HG03097 (cell line): ENCODE data around the gene LSMEM2.
"Not testable (repeated sequence)": the region's sequence is repeated elsewhere in the genome, so short reads cannot be mapped to it uniquely, and the experiment has no call there.

Experiments used
- ATAC-seq: cut with Tn5 transposase; IDR thresholded peaks from one replicate; pipeline ENCODE4 v1.9.1; 2021; ENCODE audit not compliant: unreplicated experiment, low FRiP score

LSMEM2 gene

DNA sequence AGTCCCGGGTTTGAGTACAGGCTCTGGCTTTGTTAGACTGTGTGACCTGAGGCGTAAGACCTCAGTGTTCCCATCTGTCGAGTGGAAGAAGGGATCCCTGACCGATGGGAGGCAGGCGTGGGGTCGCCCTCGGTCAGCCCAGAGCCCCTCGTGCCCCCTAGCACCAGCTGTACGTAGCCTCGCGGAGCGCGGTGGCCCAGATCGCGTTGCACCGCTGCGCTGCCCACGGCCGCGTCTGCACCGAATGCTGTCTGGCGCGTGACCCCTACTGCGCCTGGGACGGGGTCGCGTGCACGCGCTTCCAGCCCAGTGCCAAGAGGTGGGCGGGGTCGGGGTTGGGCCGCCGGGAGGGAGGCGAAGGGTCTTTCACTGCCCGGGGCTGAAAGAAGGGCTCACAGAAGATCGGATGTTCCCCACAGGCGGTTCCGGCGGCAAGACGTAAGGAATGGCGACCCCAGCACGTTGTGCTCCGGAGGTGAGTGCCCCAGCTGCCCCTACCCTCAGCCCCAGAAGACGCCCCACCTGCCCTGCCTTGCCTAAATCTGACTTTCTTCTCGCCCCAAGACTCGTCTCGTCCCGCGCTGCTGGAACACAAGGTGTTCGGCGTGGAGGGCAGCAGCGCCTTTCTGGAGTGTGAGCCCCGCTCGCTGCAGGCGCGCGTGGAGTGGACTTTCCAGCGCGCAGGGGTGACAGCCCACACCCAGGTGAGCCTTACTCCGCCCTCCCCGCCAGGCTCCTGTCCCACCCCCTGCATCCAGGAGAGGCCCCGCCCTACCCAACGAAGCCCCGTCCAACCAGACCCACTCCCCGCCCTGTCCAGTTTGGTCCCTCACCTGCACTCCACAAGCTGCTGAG lies 3.5 kb upstream of the LSMEM2 start:
- ATAC-seq = no peak

GRCh38 chr3:50275996-50276761 lies 2.7 kb upstream of the LSMEM2 start:
- ATAC-seq = no peak

DNA sequence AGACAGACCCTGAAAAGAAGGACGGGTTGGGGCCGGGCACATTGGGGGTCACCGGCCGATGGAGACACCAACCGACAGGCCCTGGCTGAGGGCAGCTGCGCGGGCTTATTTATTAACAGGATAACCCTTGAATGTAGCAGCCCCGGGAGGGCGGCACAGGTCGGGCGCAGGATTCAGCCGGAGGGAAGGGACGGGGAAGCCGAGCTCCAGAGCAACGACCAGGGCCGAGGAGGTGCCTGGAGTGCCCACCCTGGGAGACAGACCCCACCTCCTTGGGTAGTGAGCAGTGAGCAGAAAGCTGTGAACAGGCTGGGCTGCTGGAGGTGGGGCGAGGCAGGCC lies 2.2 kb upstream of the LSMEM2 start:
- ATAC-seq = no peak

GRCh38 chr3:50278123-50278879 lies 586 bp upstream of the LSMEM2 start:
- ATAC-seq = no peak

DNA sequence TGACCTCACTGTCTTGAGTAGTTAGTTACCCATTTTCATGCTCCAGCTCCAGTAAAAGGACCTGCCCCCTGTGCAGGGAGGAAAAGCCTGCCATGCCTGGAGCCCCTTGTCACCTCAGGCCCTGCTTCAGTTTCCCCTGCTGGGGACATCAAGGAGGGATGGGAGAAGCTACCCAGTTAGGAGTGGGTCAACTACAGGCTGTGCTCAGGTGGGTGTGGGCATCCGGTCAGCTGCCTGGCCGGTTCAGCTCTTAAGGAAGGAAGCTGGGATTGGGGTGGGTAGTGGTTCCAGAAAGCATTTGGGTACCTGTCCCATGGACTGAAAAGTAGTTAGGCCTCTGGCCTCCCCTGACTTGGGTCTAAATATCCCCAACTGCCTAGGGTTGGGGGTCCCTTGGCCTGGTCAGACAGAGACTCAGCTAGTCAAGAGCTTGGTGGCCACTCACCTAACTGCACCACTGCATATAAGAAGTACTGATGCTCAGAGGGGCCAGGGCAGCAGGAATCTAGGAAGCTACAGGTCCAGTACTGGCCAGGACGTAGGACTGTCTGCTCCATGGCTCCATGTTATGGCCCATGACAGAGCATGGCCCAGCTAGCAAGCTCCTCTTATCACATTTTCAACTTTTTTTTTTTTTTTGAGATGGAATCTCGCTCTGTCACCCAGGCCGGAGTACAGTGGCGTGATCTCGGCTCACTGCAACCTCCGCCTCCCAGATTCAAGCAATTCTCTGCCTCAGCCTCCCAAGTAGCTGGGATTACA lies 549 bp downstream of the LSMEM2 start:
- ATAC-seq = no peak

GRCh38 chr3:50284121-50284520 lies 5.2 kb downstream of the LSMEM2 start:
- not testable (repeated sequence) for ATAC-seq

DNA sequence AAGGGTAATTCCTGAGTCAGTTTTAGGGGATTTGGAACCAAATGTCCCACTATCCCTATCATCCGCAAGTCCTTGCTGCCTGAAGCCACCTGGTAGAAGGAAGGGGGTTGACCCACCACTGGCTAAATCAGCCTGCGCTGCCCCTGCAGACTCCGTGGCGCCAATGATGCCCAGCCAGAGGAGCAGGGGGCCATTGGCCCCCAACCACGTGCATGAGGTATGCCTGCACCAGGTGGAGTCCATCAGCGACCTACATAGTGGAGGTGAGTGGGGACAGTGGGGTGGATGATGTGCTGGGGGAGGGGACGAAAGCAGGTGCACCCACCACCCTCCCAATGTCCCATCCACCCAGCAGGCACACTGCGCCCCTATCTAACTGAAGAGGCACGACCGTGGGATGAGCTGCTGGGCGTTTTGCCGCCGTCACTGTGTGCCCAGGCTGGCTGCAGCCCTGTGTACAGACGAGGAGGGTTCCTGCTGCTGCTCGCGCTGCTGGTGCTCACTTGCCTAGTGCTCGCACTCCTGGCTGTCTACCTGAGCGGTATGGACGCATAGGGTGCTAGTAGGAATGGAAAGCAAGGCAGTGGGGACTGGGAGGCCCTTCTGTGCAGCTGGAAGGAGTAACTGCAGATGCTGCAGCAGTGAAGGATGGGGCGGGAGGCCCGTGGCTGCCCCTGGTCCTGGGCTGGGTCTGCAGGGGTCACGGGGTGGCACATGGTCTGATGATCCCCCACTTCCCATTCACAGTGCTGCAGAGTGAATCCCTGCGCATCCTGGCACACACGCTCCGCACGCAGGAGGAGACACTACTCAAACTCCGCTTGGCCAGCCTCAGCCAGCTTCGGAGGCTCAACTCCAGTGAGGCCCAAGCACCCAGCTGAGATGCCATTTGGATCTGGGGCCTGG lies 7.7 kb downstream of the LSMEM2 start:
- ATAC-seq = no peak

GRCh38 chr3:50287262-50287661 lies 8.4 kb downstream of the LSMEM2 start:
- no peak for ATAC-seq

- ATAC-seq = no peak
These were observed 9.6 kb downstream of the LSMEM2 start for GRCh38 chr3:50288387-50289007.

DNA sequence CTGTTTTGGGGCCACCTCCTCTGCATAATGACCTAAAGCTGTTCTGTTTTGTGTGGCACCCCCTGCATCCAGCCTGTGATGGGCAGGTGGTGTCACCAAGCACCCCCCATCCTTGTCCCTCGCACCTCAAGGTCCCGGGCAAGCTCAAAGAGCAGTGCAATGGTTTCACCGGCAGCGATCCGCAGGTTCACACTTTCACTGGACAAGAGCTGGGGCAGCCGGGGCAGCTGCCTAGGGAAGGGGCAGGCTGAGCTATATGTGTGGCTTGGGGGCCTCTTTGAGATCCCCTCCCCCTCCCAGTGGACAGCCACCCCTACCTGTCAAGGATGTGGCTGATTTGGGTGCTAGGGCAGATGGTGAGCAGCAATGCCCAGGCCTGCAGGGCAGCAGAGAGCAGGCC lies 10.2 kb downstream of the LSMEM2 start:
- no peak for ATAC-seq

GRCh38 chr3:50290161-50290641 lies 11.3 kb downstream of the LSMEM2 start:
- ATAC-seq = no peak

GRCh38 chr3:50292159-50293078 lies 13.5 kb downstream of the LSMEM2 start, which contains the start of gene IFRD2:
TSS of gene IFRD2 (minus strand) at chr3:50292429. CDS start at chr3:50292274, 155 bp downstream.
- peak; percentile 81 for ATAC-seq

DNA sequence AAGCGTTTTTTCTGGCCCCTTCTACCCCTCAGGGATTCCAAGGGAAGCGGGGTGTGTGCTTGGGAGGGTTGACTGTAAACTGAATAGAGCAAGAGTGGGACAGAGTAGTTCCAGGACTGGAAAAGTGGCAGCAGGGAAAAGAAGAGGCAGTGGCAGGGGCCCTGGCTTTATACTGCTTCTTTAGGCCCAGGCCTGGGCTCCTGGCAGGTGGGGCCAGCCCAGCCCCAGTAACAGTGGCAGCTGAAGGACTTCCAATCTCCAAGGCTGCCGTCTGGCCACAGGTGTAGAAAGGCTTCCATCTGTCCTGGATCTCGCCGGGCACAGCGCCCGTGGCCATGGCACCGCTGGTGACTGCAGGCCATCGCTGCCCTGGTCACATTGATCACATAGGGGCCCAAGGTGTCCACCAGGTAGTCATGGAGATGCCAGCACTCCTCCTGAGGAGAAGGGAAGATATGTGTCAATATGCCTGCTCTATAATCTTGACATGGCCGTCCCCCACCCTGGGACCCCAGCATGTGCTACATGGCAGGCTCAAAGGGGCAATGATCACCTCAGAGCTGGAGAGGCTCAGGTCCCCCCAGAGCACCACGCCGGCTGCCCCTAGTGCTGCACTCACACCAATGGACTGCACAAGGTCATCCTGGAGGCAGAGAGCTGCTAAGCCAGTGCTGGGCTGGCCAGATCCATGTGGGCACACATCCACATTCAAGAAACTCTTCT lies 14.4 kb downstream of the LSMEM2 start:
- ATAC-seq = no peak

GRCh38 chr3:50294089-50294488 lies 15.2 kb downstream of the LSMEM2 start:
- ATAC-seq = no peak

DNA sequence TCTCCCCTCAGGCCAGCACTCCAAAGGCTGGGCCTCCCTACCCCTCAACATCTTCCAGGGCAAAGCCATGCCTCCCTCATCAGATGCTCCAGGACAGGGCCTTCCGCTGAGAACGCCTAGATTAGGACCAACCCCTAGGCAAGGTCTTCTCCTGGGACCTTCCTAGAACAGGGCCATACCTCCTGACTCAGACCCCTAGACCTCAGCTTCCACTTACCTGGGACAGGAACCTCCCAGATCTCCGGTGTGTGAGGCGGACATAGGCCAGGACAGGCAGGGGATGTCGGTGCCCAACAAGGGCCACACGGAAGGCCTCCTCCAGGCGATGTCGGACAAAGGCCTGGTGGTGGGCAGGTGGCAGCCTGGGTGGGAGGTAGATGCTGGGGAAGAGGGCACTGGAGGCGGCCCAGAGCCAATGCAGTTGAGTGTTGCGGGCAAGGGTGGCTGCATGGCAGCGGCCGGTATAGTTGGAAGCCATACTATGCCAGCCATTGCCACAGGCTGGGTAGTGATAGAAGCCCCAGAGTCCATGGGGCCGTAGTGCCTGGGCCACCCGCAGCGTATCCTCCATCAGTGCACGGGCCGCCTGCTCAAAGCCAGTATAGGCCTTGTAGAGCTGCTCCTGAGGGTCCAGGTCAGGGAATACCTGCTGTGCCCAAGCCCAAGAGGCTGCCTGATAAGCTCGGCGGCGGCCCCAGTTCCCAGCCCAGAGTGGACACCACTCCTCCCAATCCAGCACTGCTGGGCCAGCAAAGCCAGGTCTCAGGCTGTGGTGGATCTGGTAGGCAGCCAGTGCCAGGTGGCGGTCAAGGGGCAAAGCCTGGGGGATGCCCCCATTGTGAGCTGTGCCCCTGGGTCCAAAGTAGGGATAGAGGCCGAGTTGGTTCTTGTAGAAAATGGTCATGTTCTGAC lies 15.9 kb downstream of the LSMEM2 start:
- no peak for ATAC-seq
